Cardiac septum (tissue), 1 donor: ENCODE data around the gene APOL2. TPM values are rescaled to one million over a fixed set of nuclear protein-coding genes. Genes with fewer than 3 reads are reported as not detected.
A peak's percentile ranks its signal among the peaks of the same experiment; 100 is the strongest.
"Not testable (repeated sequence)": the region's sequence is repeated elsewhere in the genome, so short reads cannot be mapped to it uniquely, and the experiment has no call there.

ENCODE experiments used
- DNase-seq: peaks from one replicate; pipeline ENCODE4 v3.0.0-alpha.2; 2020; ENCODE audit warnings: low spot score
- intact Hi-C: fragments of 100-400 bp; cut with DNase I; formaldehyde crosslinking; loops from one replicate; pipeline ENCODE4 v1.14.0; 2022
- total RNA-seq: library from RNA; stranded (reverse); fragmentation: NEBNext Ultra II Directional; extraction: Animal tissue kit (Norgen Biotek cat#: 25700); gene quantifications from one replicate; pipeline ENCODE4 v1.2.1, GENCODE V29; 2021
- donor health status: DM: no; HTN: no; CAD: no.

APOL2 gene
- total RNA-seq, 1 donor from 2014 or later, result 47.9 TPM

GRCh38 chr22:36247955-36248354 lies 8.6 kb upstream of the APOL2 start:
- intact Hi-C loops, result no loop called here
- no peak for DNase-seq

GRCh38 chr22:36246718-36247117 lies 7.4 kb upstream of the APOL2 start:
- no peak for DNase-seq
- intact Hi-C loops, result no loop called here

- no peak for DNase-seq
- intact Hi-C loops, result no loop called here
These were observed 6.6 kb upstream of the APOL2 start for GRCh38 chr22:36245805-36246356.

GRCh38 chr22:36244522-36245391 lies 5.4 kb upstream of the APOL2 start:
- intact Hi-C loops, result no loop called here

GRCh38 chr22:36243986-36244385 lies 4.7 kb upstream of the APOL2 start:
- DNase-seq, result no peak
- intact Hi-C loops, result no loop called here

More at GRCh38 chr22:36244522-36245391, 5.4 kb upstream of the APOL2 start:
- peak; percentile 71 for DNase-seq

- intact Hi-C loops, result loop anchor here (5.0 to 10.0 kb wide), 3 partner anchors 37 to 94 kb away; partner anchors contain the start of gene APOL4
- DNase-seq, result no peak
These were observed 252 bp downstream of the APOL2 start for GRCh38 chr22:36239150-36239400.

GRCh38 chr22:36238373-36239149 lies 766 bp downstream of the APOL2 start:
- DNase-seq, result no peak
- intact Hi-C loops, result loop anchor here (5.0 to 10.0 kb wide), 3 partner anchors 36 to 94 kb away; partner anchors contain the start of gene APOL4

- DNase-seq, result no peak
- intact Hi-C loops, result loop anchor here (5.0 to 10.0 kb wide), 3 partner anchors 35 to 93 kb away; partner anchors contain the start of gene APOL4
These were observed 1.6 kb downstream of the APOL2 start for GRCh38 chr22:36237462-36238372.

GRCh38 chr22:36236388-36237319 lies 2.7 kb downstream of the APOL2 start:
- intact Hi-C loops, result loop anchor here (5.0 to 10.0 kb wide), 3 partner anchors 34 to 92 kb away; partner anchors contain the start of gene APOL4
- no peak for DNase-seq

GRCh38 chr22:36235585-36235984 lies 3.7 kb downstream of the APOL2 start:
- intact Hi-C loops, result loop anchor here (5.0 to 10.0 kb wide), 3 partner anchors 33 to 91 kb away; partner anchors contain the start of gene APOL4
- no peak for DNase-seq

- DNase-seq, result no peak
- intact Hi-C loops, result loop anchor here (5.0 to 10.0 kb wide), 3 partner anchors 33 to 90 kb away; partner anchors contain the start of gene APOL4
These were observed 4.4 kb downstream of the APOL2 start for GRCh38 chr22:36234919-36235318.

GRCh38 chr22:36234213-36234612 lies 5.1 kb downstream of the APOL2 start:
- intact Hi-C loops, result loop anchor here (10.0 kb wide), 1 partner anchor 89 kb away; no protein-coding TSS in a partner anchor
- DNase-seq, result no peak

GRCh38 chr22:36233796-36234195 lies 5.5 kb downstream of the APOL2 start:
- intact Hi-C loops, result loop anchor here (10.0 kb wide), 1 partner anchor 89 kb away; no protein-coding TSS in a partner anchor
- no peak for DNase-seq

- no peak for DNase-seq
- intact Hi-C loops, result loop anchor here (10.0 kb wide), 1 partner anchor 88 kb away; no protein-coding TSS in a partner anchor
These were observed 6.5 kb downstream of the APOL2 start for GRCh38 chr22:36232715-36233401.

- intact Hi-C loops, result loop anchor here (10.0 kb wide), 1 partner anchor 86 kb away; no protein-coding TSS in a partner anchor
- DNase-seq, result not testable (repeated sequence)
These were observed 8.3 kb downstream of the APOL2 start for GRCh38 chr22:36231051-36231450.

- intact Hi-C loops, result loop anchor here (10.0 kb wide), 1 partner anchor 85 kb away; no protein-coding TSS in a partner anchor
- not testable (repeated sequence) for DNase-seq
These were observed 9.7 kb downstream of the APOL2 start for GRCh38 chr22:36229649-36230048.

GRCh38 chr22:36228944-36229343 lies 10.4 kb downstream of the APOL2 start:
- intact Hi-C loops, result no loop called here
- no peak for DNase-seq
